BJ (cell line): ENCODE measurements around the gene TAPBP. TPM values are rescaled to one million over a fixed set of nuclear protein-coding genes. Genes with fewer than 3 reads are reported as not detected.
"Not testable (repeated sequence)": the region's sequence is repeated elsewhere in the genome, so short reads cannot be mapped to it uniquely, and the experiment has no call there.

Experiments
- CTCF ChIA-PET: fragments of 350-600 bp; formaldehyde crosslinking; extraction: SDS; loops from one replicate; lab custom pipeline; 2021; ENCODE audit warnings: antibody characterized with exemption, inconsistent platforms; lab: Yijun Ruan, JAX
- POLR2A ChIA-PET: fragments of 300-600 bp; sonication (Branson Sonifier 250); formaldehyde crosslinking; extraction: SDS; loops from one replicate; lab custom pipeline; 2021; ENCODE audit warnings: antibody characterized with exemption; lab: Charles Lee
- DNase-seq: peaks from one replicate; pipeline ENCODE4 v3.0.0-alpha.2; 2011; ENCODE audit warnings: low read depth
- H3K27me3 ChIP-seq: 2 replicates; pipeline ENCODE4 v1.6.0; 2011; ENCODE audit warnings: low read length; ENCODE audit not compliant: control insufficient read depth, insufficient read depth
- H3K36me3 ChIP-seq: 2 replicates; pipeline ENCODE4 v1.5.1; 2011; ENCODE audit warnings: low read length; ENCODE audit not compliant: control insufficient read depth, insufficient read depth
- H3K4me3 ChIP-seq: 2 replicates; pipeline ENCODE4 v1.5.1; 2011; ENCODE audit warnings: low read depth, mild to moderate bottlenecking, control low read depth, low read length
- polyA plus RNA-seq: library from polyadenylated mRNA; depleted of rRNA; stranded (reverse); fragments of >200 nt; gene quantifications from 2 replicates; pipeline ENCODE4 v1.2.3, GENCODE V29; 2011
- TF ChIP-seq, protein P1 (sequence below): IDR thresholded peaks from 2 replicates; pipeline ENCODE4 v1.5.1; 2011; ENCODE audit warnings: low read depth, mild to moderate bottlenecking, control low read depth, inconsistent platforms, low read length, moderate library complexity; ENCODE audit not compliant: insufficient read depth

TAPBP gene
- polyA plus RNA-seq, 1 experiment = 37.9 TPM

DNA sequence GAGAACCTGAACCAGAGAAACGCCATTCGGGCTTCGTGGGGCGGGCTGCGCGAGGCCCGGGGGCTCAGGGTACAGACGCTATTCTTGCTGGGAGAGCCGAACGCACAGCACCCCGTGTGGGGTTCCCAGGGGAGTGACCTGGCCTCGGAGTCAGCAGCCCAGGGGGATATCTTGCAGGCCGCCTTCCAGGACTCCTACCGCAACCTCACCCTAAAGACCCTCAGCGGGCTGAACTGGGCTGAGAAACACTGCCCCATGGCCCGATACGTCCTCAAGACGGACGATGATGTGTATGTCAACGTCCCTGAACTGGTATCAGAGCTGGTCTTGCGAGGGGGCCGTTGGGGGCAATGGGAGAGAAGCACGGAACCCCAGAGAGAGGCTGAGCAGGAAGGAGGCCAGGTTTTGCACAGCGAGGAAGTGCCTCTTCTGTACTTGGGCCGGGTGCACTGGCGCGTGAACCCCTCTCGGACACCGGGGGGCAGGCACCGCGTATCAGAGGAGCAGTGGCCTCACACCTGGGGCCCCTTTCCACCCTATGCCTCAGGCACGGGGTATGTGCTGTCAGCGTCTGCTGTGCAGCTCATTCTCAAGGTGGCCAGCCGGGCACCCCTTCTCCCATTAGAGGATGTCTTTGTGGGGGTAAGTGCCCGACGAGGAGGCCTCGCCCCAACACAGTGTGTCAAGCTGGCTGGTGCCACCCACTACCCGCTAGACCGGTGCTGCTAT is 36.1 kb downstream of the TAPBP start:
- Histone ChIP-seq H3K36me3 (peaks cover 22% of the 10 kb centered on the region), H3K4me3 (peak overlapping the region; percentile 49), H3K27me3 (no peaks in the 10 kb centered on the region)
- TF ChIP-seq, protein P1, sequence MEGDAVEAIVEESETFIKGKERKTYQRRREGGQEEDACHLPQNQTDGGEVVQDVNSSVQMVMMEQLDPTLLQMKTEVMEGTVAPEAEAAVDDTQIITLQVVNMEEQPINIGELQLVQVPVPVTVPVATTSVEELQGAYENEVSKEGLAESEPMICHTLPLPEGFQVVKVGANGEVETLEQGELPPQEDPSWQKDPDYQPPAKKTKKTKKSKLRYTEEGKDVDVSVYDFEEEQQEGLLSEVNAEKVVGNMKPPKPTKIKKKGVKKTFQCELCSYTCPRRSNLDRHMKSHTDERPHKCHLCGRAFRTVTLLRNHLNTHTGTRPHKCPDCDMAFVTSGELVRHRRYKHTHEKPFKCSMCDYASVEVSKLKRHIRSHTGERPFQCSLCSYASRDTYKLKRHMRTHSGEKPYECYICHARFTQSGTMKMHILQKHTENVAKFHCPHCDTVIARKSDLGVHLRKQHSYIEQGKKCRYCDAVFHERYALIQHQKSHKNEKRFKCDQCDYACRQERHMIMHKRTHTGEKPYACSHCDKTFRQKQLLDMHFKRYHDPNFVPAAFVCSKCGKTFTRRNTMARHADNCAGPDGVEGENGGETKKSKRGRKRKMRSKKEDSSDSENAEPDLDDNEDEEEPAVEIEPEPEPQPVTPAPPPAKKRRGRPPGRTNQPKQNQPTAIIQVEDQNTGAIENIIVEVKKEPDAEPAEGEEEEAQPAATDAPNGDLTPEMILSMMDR = no peak
- DNase-seq = no peak
- CTCF ChIA-PET = interaction anchor here (0.6 to 3.7 kb wide), 13 partner anchors 9 to 293 kb away, joined by 3 to 21 read pairs (median 4); partner anchors contain the start of genes RGL2, WDR46 and ZBTB22
- POLR2A ChIA-PET = no interaction called here

GRCh38 chr6:33276864-33277662 is 36.8 kb downstream of the TAPBP start, which contains the start of gene B3GALT4:
TSS of gene B3GALT4 (plus strand) at chr6:33277123. CDS start at chr6:33277420, 297 bp downstream.
- CTCF ChIA-PET = interaction anchor here (0.8 to 3.7 kb wide), 11 partner anchors 11 to 292 kb away, joined by 3 to 21 read pairs (median 4); partner anchors contain the start of genes RGL2, WDR46 and ZBTB22
- TF ChIP-seq, protein P1 = peak; percentile 39; the same call in 1 of the 2 replicates
- Histone ChIP-seq H3K36me3 (peaks cover 24% of the 10 kb centered on the region), H3K27me3 (no peaks in the 10 kb centered on the region), H3K4me3 (peak within 1 kb of the TSS; percentile 49)
- no peak for DNase-seq
- POLR2A ChIA-PET = no interaction called here

GRCh38 chr6:33276581-33276863 is 37.4 kb downstream of the TAPBP start:
- ChIA-PET CTCF (interaction anchor here (1.1 to 3.7 kb wide), 7 partner anchors 10 to 150 kb away, joined by 3 to 21 read pairs (median 4); partner anchors contain the start of genes RGL2, WDR46 and ZBTB22), POLR2A (no interaction called here)
- no peaks in the 10 kb centered on the region for H3K27me3 ChIP-seq
- peaks cover 24% of the 10 kb centered on the region for H3K36me3 ChIP-seq
- peak overlapping the region; percentile 49 for H3K4me3 ChIP-seq
- DNase-seq = no peak
- TF ChIP-seq, protein P1 = no peak

- H3K4me3 ChIP-seq, DNase-seq, H3K27me3 ChIP-seq: not testable (repeated sequence)
- ChIA-PET CTCF (interaction anchor here (1.2 to 3.7 kb wide), 2 partner anchors 12 to 150 kb away, joined by 3 to 21 read pairs; partner anchors contain the start of gene WDR46), POLR2A (interaction anchor here (0.7 kb wide), 1 partner anchor 13 kb away, joined by 4 read pairs; the partner anchor contains the start of gene WDR46)
- H3K36me3 ChIP-seq = peaks cover 24% of the 10 kb centered on the region
Observed at GRCh38 chr6:33275795-33276580, 37.9 kb downstream of the TAPBP start.
